Neural crest cell (in vitro differentiated cells): Measurements from ENCODE around the gene ITSN1. TPM values are rescaled to one million over a fixed set of nuclear protein-coding genes. Genes with fewer than 3 reads are reported as not detected.

ENCODE experiments used
- DNase-seq: peaks from one replicate; pipeline ENCODE4 v3.0.0; 2021; ENCODE audit warnings: low read depth, mixed read lengths, low spot score
- H3K27ac Mint-ChIP-seq: one replicate; pipeline ENCODE4 v1.8.0; 2021; ENCODE audit warnings: mild to moderate bottlenecking, mixed read lengths; ENCODE audit not compliant: unreplicated experiment
- H3K27me3 Mint-ChIP-seq: 2 replicates; pipeline ENCODE4 v1.8.0; 2021; ENCODE audit warnings: low read depth, mild to moderate bottlenecking, mixed read lengths
- H3K36me3 Mint-ChIP-seq: 2 replicates; pipeline ENCODE4 v1.8.0; 2021; ENCODE audit warnings: low read depth, mild to moderate bottlenecking, mixed read lengths
- H3K4me1 Mint-ChIP-seq: 2 replicates; pipeline ENCODE4 v1.8.0; 2021; ENCODE audit warnings: mixed read lengths
- H3K4me3 Mint-ChIP-seq: one replicate; pipeline ENCODE4 v1.8.0; 2021; ENCODE audit warnings: mild to moderate bottlenecking, mixed read lengths
- H3K9me3 Mint-ChIP-seq: 2 replicates; pipeline ENCODE4 v1.8.0; 2021; ENCODE audit warnings: mixed read lengths
- total RNA-seq: library from RNA; stranded (reverse); gene quantifications from 2 replicates; pipeline ENCODE4 v1.2.1, GENCODE V29; 2021
- TF ChIP-seq, protein P1 (sequence below): fragments of 200-600 bp; sonication (generic); conservative IDR thresholded peaks from 2 replicates; pipeline ENCODE4 v1.5.0; 2021; ENCODE audit warnings: antibody characterized with exemption, mild to moderate bottlenecking

ITSN1 gene
- total RNA-seq, 1 donor from 2014 or later = 62.7 TPM

DNA sequence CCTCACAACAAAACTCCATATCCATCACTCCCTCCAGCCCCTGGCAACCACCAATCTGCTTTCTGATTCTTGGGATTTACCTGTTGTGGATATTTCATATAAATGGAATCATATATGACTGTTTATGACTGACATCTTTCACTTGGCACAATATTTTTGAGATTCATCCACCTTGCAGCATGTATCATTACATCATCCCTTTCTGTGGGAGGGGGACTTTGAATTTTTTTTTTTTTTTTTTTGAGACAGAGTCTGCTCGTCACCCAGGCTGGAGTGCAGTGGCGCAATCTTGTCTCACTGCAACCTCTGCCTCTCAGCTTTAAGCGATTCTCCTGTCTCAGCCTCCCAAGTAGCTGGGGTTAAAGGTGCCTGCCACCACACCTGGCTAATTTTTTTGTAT, 128.2 kb downstream of the ITSN1 start:
- Mint-ChIP-seq H3K27ac (no peak overlapping the region), H3K9me3 (no peaks in the 10 kb centered on the region), H3K4me3 (no peak overlapping the region), H3K27me3 (no peaks in the 10 kb centered on the region), H3K36me3 (peaks cover 43% of the 10 kb centered on the region), H3K4me1 (no peaks in the 10 kb centered on the region)
- TF ChIP-seq, protein P1, sequence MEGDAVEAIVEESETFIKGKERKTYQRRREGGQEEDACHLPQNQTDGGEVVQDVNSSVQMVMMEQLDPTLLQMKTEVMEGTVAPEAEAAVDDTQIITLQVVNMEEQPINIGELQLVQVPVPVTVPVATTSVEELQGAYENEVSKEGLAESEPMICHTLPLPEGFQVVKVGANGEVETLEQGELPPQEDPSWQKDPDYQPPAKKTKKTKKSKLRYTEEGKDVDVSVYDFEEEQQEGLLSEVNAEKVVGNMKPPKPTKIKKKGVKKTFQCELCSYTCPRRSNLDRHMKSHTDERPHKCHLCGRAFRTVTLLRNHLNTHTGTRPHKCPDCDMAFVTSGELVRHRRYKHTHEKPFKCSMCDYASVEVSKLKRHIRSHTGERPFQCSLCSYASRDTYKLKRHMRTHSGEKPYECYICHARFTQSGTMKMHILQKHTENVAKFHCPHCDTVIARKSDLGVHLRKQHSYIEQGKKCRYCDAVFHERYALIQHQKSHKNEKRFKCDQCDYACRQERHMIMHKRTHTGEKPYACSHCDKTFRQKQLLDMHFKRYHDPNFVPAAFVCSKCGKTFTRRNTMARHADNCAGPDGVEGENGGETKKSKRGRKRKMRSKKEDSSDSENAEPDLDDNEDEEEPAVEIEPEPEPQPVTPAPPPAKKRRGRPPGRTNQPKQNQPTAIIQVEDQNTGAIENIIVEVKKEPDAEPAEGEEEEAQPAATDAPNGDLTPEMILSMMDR = no peak
- DNase-seq = no peak

DNA sequence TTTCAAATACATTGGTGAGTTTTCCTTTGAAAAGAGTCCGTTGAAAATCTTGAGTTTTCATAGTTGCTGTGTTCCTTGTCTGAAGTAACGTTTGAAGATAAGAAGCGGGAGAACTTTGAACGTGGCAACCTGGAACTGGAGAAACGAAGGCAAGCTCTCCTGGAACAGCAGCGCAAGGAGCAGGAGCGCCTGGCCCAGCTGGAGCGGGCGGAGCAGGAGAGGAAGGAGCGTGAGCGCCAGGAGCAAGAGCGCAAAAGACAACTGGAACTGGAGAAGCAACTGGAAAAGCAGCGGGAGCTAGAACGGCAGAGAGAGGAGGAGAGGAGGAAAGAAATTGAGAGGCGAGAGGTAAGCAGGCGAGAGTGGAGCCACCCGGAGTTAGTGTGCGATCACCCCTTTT, 129.7 kb downstream of the ITSN1 start:
- DNase-seq = no peak
- no peaks in the 10 kb centered on the region for H3K27me3 Mint-ChIP-seq
- H3K9me3 Mint-ChIP-seq = no peaks in the 10 kb centered on the region
- no peak overlapping the region for H3K4me3 Mint-ChIP-seq
- TF ChIP-seq, protein P1 = no peak
- H3K27ac Mint-ChIP-seq = no peak overlapping the region
- no peaks in the 10 kb centered on the region for H3K4me1 Mint-ChIP-seq
- H3K36me3 Mint-ChIP-seq = peaks cover 40% of the 10 kb centered on the region

DNA sequence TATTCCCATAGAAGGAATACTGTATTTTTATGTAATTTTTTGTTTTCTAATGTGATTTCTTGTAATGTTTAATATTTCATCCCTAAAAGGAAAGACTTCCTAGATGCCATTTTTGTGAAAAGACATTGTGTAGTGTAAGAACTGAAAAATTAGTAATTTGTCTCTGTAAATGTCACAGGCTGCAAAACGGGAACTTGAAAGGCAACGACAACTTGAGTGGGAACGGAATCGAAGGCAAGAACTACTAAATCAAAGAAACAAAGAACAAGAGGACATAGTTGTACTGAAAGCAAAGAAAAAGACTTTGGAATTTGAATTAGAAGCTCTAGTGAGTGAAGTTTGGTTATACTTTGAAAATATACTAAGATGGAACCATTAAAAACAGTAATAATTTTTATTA, 132.2 kb downstream of the ITSN1 start:
- Mint-ChIP-seq H3K4me1 (no peaks in the 10 kb centered on the region), H3K9me3 (peaks cover 4% of the 10 kb centered on the region), H3K36me3 (peaks cover 53% of the 10 kb centered on the region), H3K27me3 (no peaks in the 10 kb centered on the region), H3K27ac (no peak overlapping the region), H3K4me3 (no peak overlapping the region)
- TF ChIP-seq, protein P1 = no peak
- no peak for DNase-seq

DNA sequence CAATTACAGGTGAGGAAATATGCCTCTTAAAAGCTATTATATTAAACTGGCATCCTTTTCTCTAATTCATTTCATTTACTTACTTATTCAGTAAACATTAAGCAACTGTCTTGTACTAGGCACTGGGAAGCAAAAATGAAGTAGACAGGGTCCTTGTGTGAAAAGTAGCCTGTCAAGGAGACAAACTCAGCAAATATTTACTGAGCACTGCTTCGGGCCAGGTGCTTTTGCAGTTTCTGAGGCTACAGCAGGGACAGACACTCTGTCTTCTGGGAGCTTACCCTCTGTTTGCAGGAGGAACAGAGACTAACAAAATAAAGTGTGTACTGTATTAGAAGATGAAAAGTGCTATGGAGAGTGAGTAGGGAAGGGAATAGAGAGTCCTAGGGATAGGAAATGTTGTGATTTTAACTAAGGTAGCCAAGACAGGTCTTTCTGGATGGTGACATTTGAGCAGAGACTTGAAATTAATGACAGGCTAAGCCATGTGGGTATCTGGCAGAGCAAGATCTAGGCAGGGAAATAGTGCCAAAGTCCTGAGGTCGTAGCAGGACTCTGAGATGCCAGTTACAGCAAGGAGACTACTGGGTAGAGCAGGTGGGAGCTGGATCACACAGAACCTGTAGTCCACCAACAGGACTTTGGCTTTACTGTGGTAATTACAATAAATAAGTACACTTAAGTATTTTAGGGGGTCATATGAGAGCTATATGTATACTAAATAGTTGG, 133.0 kb downstream of the ITSN1 start:
- peaks cover 57% of the 10 kb centered on the region for H3K36me3 Mint-ChIP-seq

DNA sequence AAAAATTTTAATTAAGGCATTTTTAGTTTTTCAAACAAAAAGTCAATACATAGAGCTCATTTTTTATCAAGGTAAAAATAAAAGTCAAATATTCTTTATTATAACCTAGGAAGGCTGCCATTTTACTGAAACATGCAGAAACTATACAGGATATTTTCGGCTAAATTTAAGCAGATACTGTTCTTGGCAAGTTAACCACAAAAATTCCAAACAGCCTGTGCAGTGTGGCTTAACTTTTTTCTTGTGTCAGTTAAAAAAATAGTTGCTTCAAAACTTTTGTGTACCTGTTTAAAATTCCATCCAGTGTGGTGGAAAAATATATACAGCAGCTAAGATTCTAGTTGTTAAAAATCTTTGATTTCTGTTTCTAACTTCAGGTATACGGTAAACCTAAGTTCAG, 138.3 kb downstream of the ITSN1 start:
- Mint-ChIP-seq H3K27me3 (no peaks in the 10 kb centered on the region), H3K36me3 (peaks cover 44% of the 10 kb centered on the region), H3K4me3 (no peak overlapping the region), H3K27ac (no peak overlapping the region), H3K4me1 (no peaks in the 10 kb centered on the region), H3K9me3 (peaks cover 4% of the 10 kb centered on the region)
- DNase-seq = no peak
- TF ChIP-seq, protein P1 = no peak

More for the DNA sequence above, 133.0 kb downstream of the ITSN1 start:
- Mint-ChIP-seq H3K4me3 (no peak overlapping the region), H3K27me3 (no peaks in the 10 kb centered on the region), H3K27ac (no peak overlapping the region), H3K4me1 (no peaks in the 10 kb centered on the region), H3K9me3 (peaks cover 4% of the 10 kb centered on the region)
- DNase-seq = no peak
- TF ChIP-seq, protein P1 = no peak
